Activated CD4-positive, CD25-positive, alpha-beta regulatory T cell treated with anti-CD3 and anti-CD28 coated beads, Interleukin-2, amount 50 U/mL, for 16 hours (primary cell): ENCODE results near the gene RDX.
"Not testable (repeated sequence)": the region's sequence is repeated elsewhere in the genome, so short reads cannot be mapped to it uniquely, and the experiment has no call there.

Experiments
- DNase-seq: peaks from one replicate; pipeline ENCODE4 v3.0.0-alpha.2; 2020; ENCODE audit warnings: low read depth, low spot score

RDX gene

DNA sequence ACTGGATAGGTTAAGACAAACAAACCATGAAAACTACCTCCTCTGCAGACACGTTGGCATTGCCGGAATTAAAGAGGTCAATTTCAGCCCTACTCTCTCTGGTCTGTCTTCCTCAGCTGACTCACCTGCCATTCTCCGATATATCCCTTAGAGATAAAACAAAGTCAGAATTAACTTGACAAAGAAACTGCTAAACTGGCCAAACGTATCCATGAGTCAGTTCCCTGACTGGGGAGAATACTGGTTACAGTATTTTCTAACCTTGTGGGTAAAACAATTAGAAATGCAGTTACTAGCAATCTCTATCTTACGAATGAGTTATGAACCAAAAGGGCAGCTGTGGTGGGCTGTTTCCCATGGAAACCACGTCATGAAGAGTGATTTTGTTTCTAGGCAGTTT lies 96.2 kb downstream of the RDX start:
- no peak for DNase-seq

DNA sequence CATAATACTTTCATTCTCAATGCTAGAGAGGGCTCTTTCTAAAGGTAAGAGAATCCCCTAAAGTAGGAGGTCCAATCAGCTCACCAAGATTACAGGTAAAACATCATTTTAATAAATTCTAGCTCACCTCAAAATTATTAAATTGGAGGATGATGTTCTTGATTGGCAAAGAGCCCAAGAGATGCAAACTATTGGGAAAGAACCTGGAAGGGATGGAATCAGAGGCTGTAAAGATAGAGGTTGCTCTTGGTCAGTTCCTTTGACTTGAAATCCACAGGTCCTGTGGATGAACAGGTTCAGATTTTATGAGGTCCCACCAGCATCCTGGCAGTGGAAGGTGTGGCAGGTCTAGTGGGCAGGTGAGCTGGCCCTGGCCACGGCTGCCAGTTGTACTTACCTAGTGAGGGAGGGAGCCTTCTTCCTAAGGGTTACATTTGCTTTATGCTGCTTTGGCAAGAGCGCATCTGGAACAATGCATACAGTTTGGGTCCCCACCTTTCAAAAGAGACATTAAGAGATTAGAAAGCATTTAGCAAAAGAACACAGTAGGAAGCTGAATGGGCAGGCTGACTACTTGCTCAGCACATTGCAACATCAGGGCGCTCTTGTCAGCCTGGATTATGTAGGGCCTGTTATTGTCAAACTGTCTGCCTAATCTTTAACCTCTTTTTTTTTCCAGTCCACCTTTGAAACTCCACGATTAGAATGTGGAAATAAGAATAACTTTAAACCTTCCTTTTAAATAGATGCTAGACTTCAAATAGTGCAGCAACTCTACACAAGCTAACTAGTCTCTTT lies 97.0 kb downstream of the RDX start:
- DNase-seq = no peak

GRCh38 chr11:110198031-110198729 lies 98.2 kb downstream of the RDX start:
- DNase-seq = no peak

- DNase-seq = no peak
Measured at GRCh38 chr11:110196884-110197420, 99.5 kb downstream of the RDX start.

GRCh38 chr11:110196241-110196754 lies 100.1 kb downstream of the RDX start:
- no peak for DNase-seq

GRCh38 chr11:110194211-110194766 lies 102.1 kb downstream of the RDX start:
- not testable (repeated sequence) for DNase-seq

- DNase-seq = not testable (repeated sequence)
Measured at GRCh38 chr11:110192604-110193282, 103.7 kb downstream of the RDX start.

DNA sequence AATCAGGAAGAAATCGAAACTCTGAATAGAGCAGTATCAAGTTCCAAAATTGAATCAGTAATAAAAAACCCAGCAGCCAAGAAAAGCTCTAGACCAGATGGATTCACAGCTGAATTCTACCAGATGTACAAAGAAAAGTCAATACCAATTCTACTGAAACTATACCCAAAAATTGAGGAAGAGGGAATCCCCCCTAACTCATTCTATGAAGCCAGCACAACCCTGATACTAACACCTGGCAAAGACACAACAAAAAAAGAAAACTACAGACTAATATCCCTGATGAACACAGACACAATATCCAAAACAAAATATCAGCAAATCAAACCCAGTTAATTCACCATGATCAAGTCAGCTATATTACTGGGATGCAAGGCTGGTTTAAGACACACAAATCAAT lies 105.5 kb downstream of the RDX start:
- DNase-seq = no peak

- no peak for DNase-seq
Measured at GRCh38 chr11:110187731-110188130, 108.7 kb downstream of the RDX start.

- DNase-seq = no peak
Measured at GRCh38 chr11:110186867-110187266, 109.5 kb downstream of the RDX start.

DNA sequence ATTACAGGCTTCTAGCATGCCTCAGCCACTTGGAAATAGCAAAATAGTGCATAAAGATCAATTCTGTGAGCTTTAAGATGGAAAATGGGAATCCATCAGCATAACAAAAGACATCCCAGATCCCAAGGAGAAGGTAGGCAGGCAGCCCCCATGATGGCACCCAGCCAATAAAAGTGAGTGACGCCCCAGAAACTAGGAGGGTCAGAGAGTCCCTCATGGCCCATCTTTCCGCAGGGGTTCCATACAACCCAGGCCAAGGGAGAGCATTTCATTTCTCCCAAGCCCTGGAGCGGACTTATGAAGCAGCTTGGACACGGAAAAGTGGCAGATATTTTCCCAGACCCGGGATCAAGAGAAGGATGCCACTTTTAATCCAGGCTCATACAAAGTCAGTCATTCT lies 110.0 kb downstream of the RDX start:
- DNase-seq = no peak

GRCh38 chr11:110185599-110185998 lies 110.8 kb downstream of the RDX start:
- DNase-seq = no peak

- no peak for DNase-seq
Measured at GRCh38 chr11:110185121-110185591, 111.3 kb downstream of the RDX start.

GRCh38 chr11:110184456-110184855 lies 112.0 kb downstream of the RDX start:
- DNase-seq = no peak

- DNase-seq = no peak
Measured at GRCh38 chr11:110182886-110183285, 113.5 kb downstream of the RDX start.

DNA sequence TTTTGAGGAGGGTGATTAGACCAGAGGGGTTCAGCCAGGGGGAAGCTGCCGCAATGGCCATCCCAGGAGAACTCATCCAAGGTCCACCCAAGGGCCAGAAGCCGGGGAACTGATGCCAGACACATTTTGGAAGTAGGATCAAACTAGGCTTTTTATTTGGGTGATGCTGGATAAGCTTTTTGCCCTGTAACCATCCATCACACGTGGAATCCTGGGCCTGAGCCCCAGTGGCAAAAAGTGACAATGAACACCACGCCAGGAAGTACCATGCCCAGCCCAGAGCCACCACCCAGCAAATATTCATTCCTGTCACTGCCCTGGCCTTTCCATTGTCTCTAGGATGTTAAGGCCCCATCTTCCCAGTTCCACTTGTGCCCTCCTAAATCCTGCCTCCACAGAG lies 117.3 kb downstream of the RDX start:
- no peak for DNase-seq

DNA sequence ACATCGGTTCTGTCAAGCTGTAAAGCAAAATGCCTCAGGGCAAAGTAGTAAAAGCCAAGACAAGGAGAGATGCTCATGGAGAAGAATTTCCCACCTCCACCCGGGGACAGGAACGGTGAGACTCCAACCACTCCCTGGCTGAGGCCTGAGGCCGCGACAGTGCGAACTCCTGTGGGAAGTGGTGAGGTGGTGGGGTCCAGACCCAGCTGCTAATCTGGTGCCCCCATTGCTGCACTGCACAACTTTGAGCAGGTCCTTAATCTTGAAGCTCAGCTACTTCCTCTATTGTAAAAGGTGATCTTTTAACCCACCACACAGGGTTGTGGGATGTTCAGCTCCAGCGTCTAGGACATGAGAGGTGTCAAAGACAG lies 119.3 kb downstream of the RDX start:
- no peak for DNase-seq

- DNase-seq = no peak
Measured at GRCh38 chr11:110176366-110177085, 119.9 kb downstream of the RDX start.

GRCh38 chr11:110174645-110175310 lies 121.6 kb downstream of the RDX start:
- DNase-seq = no peak
